VCaP (cell line): ENCODE results near the gene PTPN20.

ENCODE experiments used
- H3K27ac ChIP-seq: fragments of 450-650 bp; 2 replicates; pipeline ENCODE4 v1.5.1; 2017
- TF ChIP-seq, protein P1 (sequence below): fragments of 450-650 bp; conservative IDR thresholded peaks from 2 replicates; pipeline ENCODE4 v1.5.1; 2017; ENCODE audit warnings: mild to moderate bottlenecking, moderate library complexity

Gene PTPN20

GRCh38 chr10:46998192-46998591 is 87.0 kb downstream of the PTPN20 start:
- H3K27ac ChIP-seq = no peak overlapping the region
- TF ChIP-seq, protein P1, sequence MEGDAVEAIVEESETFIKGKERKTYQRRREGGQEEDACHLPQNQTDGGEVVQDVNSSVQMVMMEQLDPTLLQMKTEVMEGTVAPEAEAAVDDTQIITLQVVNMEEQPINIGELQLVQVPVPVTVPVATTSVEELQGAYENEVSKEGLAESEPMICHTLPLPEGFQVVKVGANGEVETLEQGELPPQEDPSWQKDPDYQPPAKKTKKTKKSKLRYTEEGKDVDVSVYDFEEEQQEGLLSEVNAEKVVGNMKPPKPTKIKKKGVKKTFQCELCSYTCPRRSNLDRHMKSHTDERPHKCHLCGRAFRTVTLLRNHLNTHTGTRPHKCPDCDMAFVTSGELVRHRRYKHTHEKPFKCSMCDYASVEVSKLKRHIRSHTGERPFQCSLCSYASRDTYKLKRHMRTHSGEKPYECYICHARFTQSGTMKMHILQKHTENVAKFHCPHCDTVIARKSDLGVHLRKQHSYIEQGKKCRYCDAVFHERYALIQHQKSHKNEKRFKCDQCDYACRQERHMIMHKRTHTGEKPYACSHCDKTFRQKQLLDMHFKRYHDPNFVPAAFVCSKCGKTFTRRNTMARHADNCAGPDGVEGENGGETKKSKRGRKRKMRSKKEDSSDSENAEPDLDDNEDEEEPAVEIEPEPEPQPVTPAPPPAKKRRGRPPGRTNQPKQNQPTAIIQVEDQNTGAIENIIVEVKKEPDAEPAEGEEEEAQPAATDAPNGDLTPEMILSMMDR = no peak

- no peak overlapping the region for H3K27ac ChIP-seq
- TF ChIP-seq, protein P1 = no peak
Measured at GRCh38 chr10:46998595-46998994, 87.4 kb downstream of the PTPN20 start.

DNA sequence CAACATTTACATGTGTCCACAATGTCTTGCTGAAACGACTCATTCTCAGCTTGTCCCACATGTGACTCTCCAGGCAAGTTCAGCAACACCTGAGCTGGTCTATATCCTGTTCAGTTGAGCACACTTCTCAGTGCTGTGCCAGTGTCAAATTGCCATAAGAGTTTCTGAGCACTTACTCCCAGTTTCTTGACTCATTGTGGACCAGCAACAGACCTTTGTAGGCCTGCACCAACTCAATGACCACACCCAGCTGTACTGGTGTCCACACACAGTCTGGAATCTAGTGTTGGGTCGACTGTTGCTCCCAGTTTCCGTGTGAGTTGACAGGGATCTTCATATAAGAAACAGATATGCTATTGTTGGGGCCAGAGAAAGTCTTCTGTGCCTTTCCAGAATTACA is 88.0 kb downstream of the PTPN20 start:
- no peak overlapping the region for H3K27ac ChIP-seq

GRCh38 chr10:47008769-47009168 is 97.5 kb downstream of the PTPN20 start:
- TF ChIP-seq, protein P1 = no peak

More for the DNA sequence above, 88.0 kb downstream of the PTPN20 start:
- TF ChIP-seq, protein P1 = no peak

GRCh38 chr10:47009215-47009838 is 98.1 kb downstream of the PTPN20 start:
- TF ChIP-seq, protein P1 = no peak
- H3K27ac ChIP-seq = no peak overlapping the region

More at GRCh38 chr10:47008769-47009168, 97.5 kb downstream of the PTPN20 start:
- no peak overlapping the region for H3K27ac ChIP-seq

DNA sequence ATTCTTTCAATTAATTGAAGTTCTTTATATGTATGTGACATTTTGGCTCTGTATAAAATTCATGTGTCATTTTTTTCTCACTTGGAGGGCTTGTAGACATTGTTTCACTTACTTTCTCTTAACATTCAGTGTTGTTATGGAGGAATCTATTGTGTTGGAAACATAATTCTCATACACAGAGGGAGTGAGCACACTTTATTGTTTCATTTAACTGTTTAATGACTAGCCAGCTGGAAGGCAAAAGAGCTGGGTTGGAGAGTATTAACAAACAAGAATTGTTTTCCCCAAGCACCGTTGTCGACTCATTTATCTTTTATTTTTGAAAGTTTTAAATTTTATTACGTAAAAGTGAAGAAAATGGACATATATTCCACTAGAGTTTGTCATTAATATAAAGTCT is 98.8 kb downstream of the PTPN20 start:
- no peak overlapping the region for H3K27ac ChIP-seq
- TF ChIP-seq, protein P1 = no peak

DNA sequence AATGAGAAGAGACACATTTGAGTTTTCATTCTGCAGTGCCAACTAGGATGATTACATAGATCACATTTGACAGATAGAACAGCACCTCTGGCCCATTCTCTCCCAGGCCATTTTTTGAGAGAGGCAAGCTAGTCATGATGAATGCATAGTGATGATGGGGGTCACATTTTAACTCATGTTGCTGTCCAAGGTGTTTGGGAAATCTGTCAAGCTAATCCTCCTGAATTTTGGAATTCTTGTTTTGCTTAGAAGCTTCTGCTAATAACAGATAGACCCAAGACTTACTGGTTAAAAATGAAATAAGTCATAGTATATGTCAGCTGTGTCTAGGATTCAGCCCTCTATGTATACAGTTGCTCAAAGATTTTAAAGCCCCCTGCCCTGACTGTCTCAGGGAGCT is 101.0 kb downstream of the PTPN20 start:
- TF ChIP-seq, protein P1 = no peak
- H3K27ac ChIP-seq = no peak overlapping the region
